PC-3 (cell line): ENCODE data around the gene CLTCL1. TPM values are rescaled to one million over a fixed set of nuclear protein-coding genes. Genes with fewer than 3 reads are reported as not detected.

Experiments used
- ATAC-seq: fragments of 200-7000 bp; cut with Tn5 transposase; 2 replicates; pipeline ENCODE4 v1.9.1; 2020; ENCODE audit warnings: mild to moderate bottlenecking, moderate library complexity
- BruUV-seq: library from RNA; stranded (reverse); fragments of 400-500 nt; replicated peaks from 2 replicates; lab custom pipeline; 2021; lab: Mats Ljungman, UMichigan
- CTCF ChIA-PET: fragments of 300-600 bp; sonication (Branson Sonifier 250); formaldehyde crosslinking; loops from one replicate; lab custom pipeline; 2022; ENCODE audit warnings: antibody characterized with exemption; lab: Charles Lee
- POLR2A ChIA-PET: fragments of 300-600 bp; sonication (Branson Sonifier 250); formaldehyde crosslinking; loops from one replicate; lab custom pipeline; 2022; ENCODE audit warnings: antibody characterized with exemption; ENCODE audit not compliant: unreplicated experiment; lab: Charles Lee
- DNase-seq: peaks from one replicate; pipeline ENCODE4 v3.0.0-alpha.2; 2015
- H2AFZ ChIP-seq: fragments of 300-600 bp; sonication (generic); 2 replicates; pipeline ENCODE4 v1.6.0; 2016; ENCODE audit warnings: antibody characterized with exemption, low read length
- H3F3A ChIP-seq: fragments of 300-600 bp; sonication (generic); one replicate; pipeline ENCODE4 v1.6.0; 2017; ENCODE audit warnings: antibody characterized with exemption, low read length, control low read depth, mild to moderate bottlenecking; ENCODE audit not compliant: unreplicated experiment
- H3K27ac ChIP-seq: fragments of 300-600 bp; sonication (generic); 2 replicates; pipeline ENCODE4 v1.5.1; 2016; ENCODE audit warnings: mild to moderate bottlenecking, low read length
- H3K27me3 ChIP-seq: fragments of 300-600 bp; sonication (generic); 2 replicates; pipeline ENCODE4 v1.6.1; 2016; ENCODE audit warnings: low read length, mixed read lengths
- H3K36me3 ChIP-seq: fragments of 300-600 bp; sonication (generic); 2 replicates; pipeline ENCODE4 v1.6.1; 2016; ENCODE audit warnings: low read depth, mixed run types, low read length, mixed read lengths
- H3K4me1 ChIP-seq: fragments of 300-600 bp; sonication (generic); 2 replicates; pipeline ENCODE4 v1.5.1; 2016; ENCODE audit warnings: low read length; ENCODE audit not compliant: insufficient read depth
- H3K4me2 ChIP-seq: fragments of 300-600 bp; sonication (generic); 2 replicates; pipeline ENCODE4 v1.6.0; 2016; ENCODE audit warnings: low read length
- H3K4me3 ChIP-seq: fragments of 300-600 bp; sonication (generic); 2 replicates; pipeline ENCODE4 v1.5.1; 2016; ENCODE audit warnings: mild to moderate bottlenecking, low read length, mixed read lengths
- H3K79me2 ChIP-seq: fragments of 300-600 bp; sonication (generic); 2 replicates; pipeline ENCODE4 v1.6.1; 2017; ENCODE audit warnings: low read length, mixed read lengths
- H3K9ac ChIP-seq: fragments of 300-600 bp; sonication (generic); 2 replicates; pipeline ENCODE4 v1.6.0; 2016; ENCODE audit warnings: mild to moderate bottlenecking, low read length
- H3K9me2 ChIP-seq: fragments of 300-600 bp; sonication (generic); replicated peaks from 2 replicates; pipeline ENCODE4 v1.6.1; 2016; ENCODE audit warnings: mixed run types, low read length, mixed read lengths
- H3K9me3 ChIP-seq: fragments of 300-600 bp; sonication (generic); 2 replicates; pipeline ENCODE4 v1.6.1; 2016; ENCODE audit warnings: low read length, mixed read lengths
- H4K20me1 ChIP-seq: fragments of 300-600 bp; sonication (generic); 2 replicates; pipeline ENCODE4 v1.6.1; 2016; ENCODE audit warnings: low read length, mixed read lengths
- EZH2 ChIP-seq: fragments of 300-600 bp; sonication (generic); IDR thresholded peaks from one replicate; pipeline ENCODE4 v1.6.1; 2017; ENCODE audit warnings: antibody characterized with exemption, mild to moderate bottlenecking, low read length; ENCODE audit not compliant: unreplicated experiment
- EZH2phosphoT487 ChIP-seq: fragments of 300-600 bp; sonication (generic); IDR thresholded peaks from 2 replicates; pipeline ENCODE4 v1.6.1; 2018; ENCODE audit warnings: mild to moderate bottlenecking, antibody characterized with exemption, low read length, borderline replicate concordance
- intact Hi-C: fragments of 100-400 bp; cut with micrococcal nuclease; formaldehyde crosslinking; loops from 2 replicates; pipeline ENCODE4 v1.9.0; 2023
- total RNA-seq: library from RNA; depleted of rRNA; stranded (reverse); fragments of >200 nt; gene quantifications from 2 replicates; pipeline ENCODE4 v1.2.3, GENCODE V29; 2014
- TF ChIP-seq, protein P1 (sequence below): fragments of 300-600 bp; sonication (generic); conservative IDR thresholded peaks from 2 replicates; pipeline ENCODE4 v1.5.1; 2017; ENCODE audit warnings: antibody characterized with exemption, low read depth, mild to moderate bottlenecking, low read length

CLTCL1 gene
- total RNA-seq, 1 experiment from 2014 or later: 5.5 TPM

- H2AFZ ChIP-seq: no peak overlapping the region
- peaks cover 21% of the 10 kb centered on the region for H3K4me1 ChIP-seq
- no peak for DNase-seq
- TF ChIP-seq EZH2phosphoT487 (no peak), EZH2 (no peak)
- TF ChIP-seq, protein P1, sequence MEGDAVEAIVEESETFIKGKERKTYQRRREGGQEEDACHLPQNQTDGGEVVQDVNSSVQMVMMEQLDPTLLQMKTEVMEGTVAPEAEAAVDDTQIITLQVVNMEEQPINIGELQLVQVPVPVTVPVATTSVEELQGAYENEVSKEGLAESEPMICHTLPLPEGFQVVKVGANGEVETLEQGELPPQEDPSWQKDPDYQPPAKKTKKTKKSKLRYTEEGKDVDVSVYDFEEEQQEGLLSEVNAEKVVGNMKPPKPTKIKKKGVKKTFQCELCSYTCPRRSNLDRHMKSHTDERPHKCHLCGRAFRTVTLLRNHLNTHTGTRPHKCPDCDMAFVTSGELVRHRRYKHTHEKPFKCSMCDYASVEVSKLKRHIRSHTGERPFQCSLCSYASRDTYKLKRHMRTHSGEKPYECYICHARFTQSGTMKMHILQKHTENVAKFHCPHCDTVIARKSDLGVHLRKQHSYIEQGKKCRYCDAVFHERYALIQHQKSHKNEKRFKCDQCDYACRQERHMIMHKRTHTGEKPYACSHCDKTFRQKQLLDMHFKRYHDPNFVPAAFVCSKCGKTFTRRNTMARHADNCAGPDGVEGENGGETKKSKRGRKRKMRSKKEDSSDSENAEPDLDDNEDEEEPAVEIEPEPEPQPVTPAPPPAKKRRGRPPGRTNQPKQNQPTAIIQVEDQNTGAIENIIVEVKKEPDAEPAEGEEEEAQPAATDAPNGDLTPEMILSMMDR: no peak
- no peaks in the 10 kb centered on the region for H4K20me1 ChIP-seq
- H3F3A ChIP-seq: peaks cover 6% of the 10 kb centered on the region
- H3K4me2 ChIP-seq: no peak overlapping the region
- no peaks in the 10 kb centered on the region for H3K9me2 ChIP-seq
- ATAC-seq: no peak
- POLR2A ChIA-PET: no interaction called here
- intact Hi-C loops: no loop called here
- no peaks in the 10 kb centered on the region for H3K9me3 ChIP-seq
- H3K27ac ChIP-seq: no peak overlapping the region
- no peaks in the 10 kb centered on the region for H3K79me2 ChIP-seq
- no peak overlapping the region for H3K9ac ChIP-seq
- no peak overlapping the region for H3K4me3 ChIP-seq
- H3K27me3 ChIP-seq: no peaks in the 10 kb centered on the region
- 0 out of 2 replicates have a peak, but pooled peaks cover 5% of the 10 kb centered on the region for H3K36me3 ChIP-seq
- no TSS peak for BruUV-seq
- CTCF ChIA-PET: no interaction called here
Observed at GRCh38 chr22:19275104-19275503, 16.4 kb downstream of the CLTCL1 start.

GRCh38 chr22:19271856-19272535, 19.5 kb downstream of the CLTCL1 start:
- H3K4me2 ChIP-seq: peak overlapping the region; percentile 38

More at GRCh38 chr22:19271856-19272535, 19.5 kb downstream of the CLTCL1 start:
- peak; percentile 90 for DNase-seq
- Histone ChIP-seq H3K36me3 (0 out of 2 replicates have a peak, but pooled peaks cover 5% of the 10 kb centered on the region), H3K79me2 (no peaks in the 10 kb centered on the region), H3K4me1 (peaks cover 21% of the 10 kb centered on the region), H2AFZ (0 out of 2 replicates have a peak overlapping the region, but pooled peaks have one; percentile 11), H3K27me3 (no peaks in the 10 kb centered on the region), H3K27ac (peak overlapping the region; percentile 96), H4K20me1 (no peaks in the 10 kb centered on the region), H3K4me3 (no peak overlapping the region), H3K9ac (peak overlapping the region; percentile 64), H3F3A (peaks cover 6% of the 10 kb centered on the region), H3K9me2 (no peaks in the 10 kb centered on the region), H3K9me3 (no peaks in the 10 kb centered on the region)
- CTCF ChIA-PET: no interaction called here
- intact Hi-C loops: loop anchor here (1.0 to 2.0 kb wide), 2 partner anchors 19 to 54 kb away; partner anchors contain the start of gene CLTCL1
- TSS peak; percentile 60 for BruUV-seq
- no peak for TF ChIP-seq EZH2
- TF ChIP-seq, protein P1: no peak
- TF ChIP-seq EZH2phosphoT487: no peak
- ATAC-seq: peak; percentile 92
- POLR2A ChIA-PET: no interaction called here
